ENCODE results near the gene SAFB2. TPM values are rescaled to one million over a fixed set of nuclear protein-coding genes. Genes with fewer than 3 reads are reported as not detected.

SAFB2 gene
- total RNA-seq, 1 experiment from 2014 or later: 76.1 TPM

DNA sequence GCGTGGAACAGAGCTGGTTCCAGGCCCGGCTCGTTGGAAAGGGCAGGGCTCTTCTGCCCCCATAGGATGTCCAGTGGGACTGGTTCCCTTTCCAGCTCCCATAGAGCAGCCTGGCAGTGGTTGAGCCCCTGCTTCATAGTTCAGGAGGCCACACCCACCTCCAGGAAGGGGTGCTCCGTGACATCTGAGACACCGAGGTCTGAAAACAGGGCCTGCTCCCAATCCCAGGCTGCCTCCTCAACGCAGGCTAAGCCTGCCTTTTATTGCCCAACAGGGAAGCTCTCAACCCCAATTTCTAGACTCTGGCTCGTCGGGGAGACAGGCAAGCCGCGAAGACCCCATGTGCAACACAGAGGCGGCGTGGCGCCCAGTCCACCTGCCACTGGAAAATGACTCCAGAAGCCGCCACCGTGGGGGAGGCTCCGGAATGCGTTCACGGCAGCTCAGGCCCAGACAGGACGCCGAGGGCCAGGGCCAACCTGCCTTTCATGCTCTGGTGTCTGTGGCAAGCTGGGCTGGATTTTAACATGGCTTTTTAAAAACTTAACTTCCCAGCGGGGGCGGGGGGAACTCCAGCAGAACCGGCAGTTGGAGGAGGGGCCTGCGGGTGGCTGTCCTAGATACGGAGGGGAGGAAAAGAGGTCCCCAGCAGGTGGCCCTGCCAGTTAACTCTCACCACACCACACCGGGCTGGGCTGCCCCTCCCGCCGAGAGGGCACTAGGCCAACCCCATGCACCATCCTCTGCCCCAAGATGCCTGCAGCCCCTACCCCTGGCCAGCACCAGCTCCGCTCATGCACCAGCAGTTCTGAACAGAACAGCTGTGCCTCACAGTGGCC lies 36.9 kb downstream of the SAFB2 start:
- H3K18ac ChIP-seq (ENCODE audit: insufficient read length, low read depth, low read length): no peak overlapping the region
- Mint-ChIP-seq H3K9me3 (no peaks in the 10 kb centered on the region), H3K27ac (peak overlapping the region; percentile 88 to 97 (median 91); a peak in 6 of 7 replicates), H3K4me3 (peak overlapping the region; percentile 46 to 74), H3K4me1 (peaks cover 15 to 23% of the 10 kb centered on the region in 2 experiments), H3K36me3 (ENCODE audit: insufficient read depth in 1 of 3, low read depth in 3 of 3) (peaks cover 18 to 38% (median 36%) of the 10 kb centered on the region in 3 experiments; a peak in 6 of 7 replicates), H3K27me3 (ENCODE audit: low read depth) (no peaks in the 10 kb centered on the region)
- peak; percentile 84 for DNase-seq
- H2AFZ ChIP-seq (ENCODE audit: low read length): no peak overlapping the region
- no peak overlapping the region for H4K91ac ChIP-seq (ENCODE audit: insufficient read length, low read depth, low read length)
- no peaks in the 10 kb centered on the region for H3K79me2 ChIP-seq (ENCODE audit: insufficient read depth, low read length)
- H3K23me2 ChIP-seq (ENCODE audit: insufficient read length, low read depth, low read length, poor library complexity, severe bottlenecking): peaks cover 5% of the 10 kb centered on the region
- H3K4me2 ChIP-seq (ENCODE audit: insufficient read depth, insufficient read length, low read length): peak overlapping the region; percentile 25
- no peak overlapping the region; the same call in 1 of the 2 replicates for H3K14ac ChIP-seq (ENCODE audit: insufficient read depth, low read length)
- no peak overlapping the region for H3K4ac ChIP-seq (ENCODE audit: low read depth, low read length)
- no peak overlapping the region for H3K56ac ChIP-seq (ENCODE audit: insufficient read length, low read depth, low read length)
- H2BK5ac ChIP-seq (ENCODE audit: insufficient read length, low read length): no peak overlapping the region
- WGBS (ENCODE audit: extremely low coverage, insufficient read length, low lambda C conversion rate): no CpG with 5 or more reads among the region's 29 CpGs
- H3K27me3 ChIP-seq (ENCODE audit: insufficient read depth, low read length): no peaks in the 10 kb centered on the region
- H3K4me1 ChIP-seq (ENCODE audit: insufficient read depth, low read length): no peaks in the 10 kb centered on the region; the same call in 1 of the 2 replicates
- H3K9me3 ChIP-seq (ENCODE audit: control insufficient read depth, low read depth, low read length): no peaks in the 10 kb centered on the region
- no peak overlapping the region for H3T11ph ChIP-seq (ENCODE audit: low read length)
- H2AK5ac ChIP-seq (ENCODE audit: insufficient read length, low read length): no peak overlapping the region
- no peak overlapping the region for H4K5ac ChIP-seq (ENCODE audit: insufficient read length, low read depth, low read length)
- TF ChIP-seq, protein P1, sequence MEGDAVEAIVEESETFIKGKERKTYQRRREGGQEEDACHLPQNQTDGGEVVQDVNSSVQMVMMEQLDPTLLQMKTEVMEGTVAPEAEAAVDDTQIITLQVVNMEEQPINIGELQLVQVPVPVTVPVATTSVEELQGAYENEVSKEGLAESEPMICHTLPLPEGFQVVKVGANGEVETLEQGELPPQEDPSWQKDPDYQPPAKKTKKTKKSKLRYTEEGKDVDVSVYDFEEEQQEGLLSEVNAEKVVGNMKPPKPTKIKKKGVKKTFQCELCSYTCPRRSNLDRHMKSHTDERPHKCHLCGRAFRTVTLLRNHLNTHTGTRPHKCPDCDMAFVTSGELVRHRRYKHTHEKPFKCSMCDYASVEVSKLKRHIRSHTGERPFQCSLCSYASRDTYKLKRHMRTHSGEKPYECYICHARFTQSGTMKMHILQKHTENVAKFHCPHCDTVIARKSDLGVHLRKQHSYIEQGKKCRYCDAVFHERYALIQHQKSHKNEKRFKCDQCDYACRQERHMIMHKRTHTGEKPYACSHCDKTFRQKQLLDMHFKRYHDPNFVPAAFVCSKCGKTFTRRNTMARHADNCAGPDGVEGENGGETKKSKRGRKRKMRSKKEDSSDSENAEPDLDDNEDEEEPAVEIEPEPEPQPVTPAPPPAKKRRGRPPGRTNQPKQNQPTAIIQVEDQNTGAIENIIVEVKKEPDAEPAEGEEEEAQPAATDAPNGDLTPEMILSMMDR (conservative IDR thresholded peaks at IDR 0.05): no peak
- H2BK15ac ChIP-seq (ENCODE audit: low read depth, low read length): no peak overlapping the region
- no peak overlapping the region for H4K8ac ChIP-seq (replicated peaks; ENCODE audit: insufficient read length, low read depth, low read length)
- no peak overlapping the region for H2BK12ac ChIP-seq (ENCODE audit: insufficient read length, low read depth, low read length)
- H3K27ac ChIP-seq (ENCODE audit: insufficient read length, low read depth, low read length): no peak overlapping the region
- no peaks in the 10 kb centered on the region for H3K79me1 ChIP-seq (ENCODE audit: insufficient read depth, low read depth, low read length, poor library complexity, severe bottlenecking)
- no peak overlapping the region for H2BK20ac ChIP-seq (ENCODE audit: low read depth, low read length, poor library complexity, severe bottlenecking)
- no peaks in the 10 kb centered on the region for H4K20me1 ChIP-seq (ENCODE audit: control insufficient read depth, insufficient read depth, insufficient read length)
- no peak overlapping the region for H2BK120ac ChIP-seq (ENCODE audit: low read depth, low read length, poor library complexity, severe bottlenecking)
- no peak overlapping the region for H3K9ac ChIP-seq (ENCODE audit: extremely low read depth, insufficient read length, low read length)
- H3K23ac ChIP-seq (ENCODE audit: insufficient read length, low read depth, low read length): no peak overlapping the region
